Smooth muscle cell (in vitro differentiated cells): ENCODE data around the gene TET2. TPM values are rescaled to one million over a fixed set of nuclear protein-coding genes. Genes with fewer than 3 reads are reported as not detected.

Source experiments
- DNase-seq: peaks from one replicate; lab custom pipeline; 2025; ENCODE audit not compliant: unreplicated experiment; lab: John Stamatoyannopoulos, UW
- H2AFZ ChIP-seq: fragments of 200-600 bp; sonication (generic); 2 replicates; pipeline ENCODE4 v1.6.0; 2016; ENCODE audit warnings: antibody characterized with exemption, low read depth, mild to moderate bottlenecking
- H3F3A ChIP-seq: fragments of 200-600 bp; sonication (generic); 2 replicates; pipeline ENCODE4 v1.6.0; 2017; ENCODE audit warnings: antibody characterized with exemption, low read depth
- H3K27ac ChIP-seq: fragments of 200-600 bp; sonication (generic); 2 replicates; pipeline ENCODE4 v1.5.1; 2016; ENCODE audit warnings: low read depth, mild to moderate bottlenecking
- H3K27me3 ChIP-seq: fragments of 200-600 bp; sonication (generic); 2 replicates; pipeline ENCODE4 v1.6.1; 2016; ENCODE audit warnings: low read depth, mild to moderate bottlenecking
- H3K36me3 ChIP-seq: fragments of 200-600 bp; sonication (generic); 2 replicates; pipeline ENCODE4 v1.5.1; 2016; ENCODE audit warnings: low read depth
- H3K4me1 ChIP-seq: fragments of 200-600 bp; sonication (generic); 2 replicates; pipeline ENCODE4 v1.5.1; 2016; ENCODE audit warnings: low read depth
- H3K4me2 ChIP-seq: fragments of 200-600 bp; sonication (generic); 2 replicates; pipeline ENCODE4 v1.6.0; 2016; ENCODE audit warnings: mild to moderate bottlenecking
- H3K4me3 ChIP-seq: fragments of 200-600 bp; sonication (generic); 2 replicates; pipeline ENCODE4 v1.5.1; 2016; ENCODE audit warnings: mild to moderate bottlenecking
- H3K79me2 ChIP-seq: fragments of 200-600 bp; sonication (generic); 2 replicates; pipeline ENCODE4 v1.6.0; 2016; ENCODE audit warnings: low read depth, mild to moderate bottlenecking
- H3K9ac ChIP-seq: fragments of 200-600 bp; sonication (generic); 2 replicates; pipeline ENCODE4 v1.6.0; 2016; ENCODE audit warnings: low read depth
- H3K9me3 ChIP-seq: fragments of 200-600 bp; sonication (generic); replicated peaks from 2 replicates; pipeline ENCODE4 v1.5.1; 2016; ENCODE audit warnings: low read depth
- H4K20me1 ChIP-seq: fragments of 200-600 bp; sonication (generic); 2 replicates; pipeline ENCODE4 v1.6.0; 2016; ENCODE audit warnings: low read depth
- CTCF ChIP-seq: fragments of 200-600 bp; sonication (generic); IDR thresholded peaks from 2 replicates; pipeline ENCODE4 v1.5.1; 2017; ENCODE audit warnings: borderline replicate concordance, mild to moderate bottlenecking, antibody characterized with exemption; ENCODE audit not compliant: insufficient read depth, poor library complexity, severe bottlenecking
- WGBS: methylation state at CpG from one replicate; pipeline ENCODE4 v1.1.7; 2016; ENCODE audit warnings: low lambda C conversion rate; 5-methylcytosine and 5-hydroxymethylcytosine counted together
- polyA plus RNA-seq: library from polyadenylated mRNA; unstranded; fragments of >200 nt; fragmentation: Nextera tagmentation; extraction: Ambion mirVana; gene quantifications from 2 replicates; pipeline ENCODE4 v1.2.1, GENCODE V29; 2016
- total RNA-seq: library from RNA; depleted of rRNA; stranded (reverse); fragments of >200 nt; gene quantifications from 2 replicates; pipeline ENCODE4 v1.2.3, GENCODE V29; 2014

Gene TET2
- total and polyA plus RNA-seq, 2 experiments from 2014 or later = 2.7 to 20.5 TPM

GRCh38 chr4:105150503-105150902 lies 3.8 kb downstream of the TET2 start:
- no peak overlapping the region for H3K27ac ChIP-seq
- peaks cover 77% of the 10 kb centered on the region for H4K20me1 ChIP-seq
- no peaks in the 10 kb centered on the region for H3K9me3 ChIP-seq
- no peak overlapping the region for H2AFZ ChIP-seq
- DNase-seq = no peak
- TF ChIP-seq CTCF = no peak
- no peak overlapping the region for H3K4me2 ChIP-seq
- no peaks in the 10 kb centered on the region for H3K36me3 ChIP-seq
- peaks cover 8% of the 10 kb centered on the region for H3K4me1 ChIP-seq
- H3K9ac ChIP-seq = no peak overlapping the region
- peaks cover 8% of the 10 kb centered on the region for H3F3A ChIP-seq
- H3K4me3 ChIP-seq = no peak overlapping the region
- no peaks in the 10 kb centered on the region for H3K27me3 ChIP-seq
- H3K79me2 ChIP-seq = peaks cover 74% of the 10 kb centered on the region

- Histone ChIP-seq H3K4me1 (no peaks in the 10 kb centered on the region), H3K9me3 (no peaks in the 10 kb centered on the region), H3F3A (no peaks in the 10 kb centered on the region), H3K4me2 (no peak overlapping the region), H3K36me3 (no peaks in the 10 kb centered on the region), H3K79me2 (peaks cover 93% of the 10 kb centered on the region), H4K20me1 (peaks cover 100% of the 10 kb centered on the region), H2AFZ (no peak overlapping the region), H3K9ac (no peak overlapping the region), H3K27me3 (peaks cover 9% of the 10 kb centered on the region), H3K27ac (no peak overlapping the region), H3K4me3 (no peak overlapping the region)
- 92% methylated on average over 1 of the region's 1 CpG for WGBS
- no peak for DNase-seq
- no peak for TF ChIP-seq CTCF
Observed at GRCh38 chr4:105153749-105154148, 7.1 kb downstream of the TET2 start.

GRCh38 chr4:105154576-105154975 lies 7.9 kb downstream of the TET2 start:
- H3K27me3 ChIP-seq = peaks cover 13% of the 10 kb centered on the region
- peaks cover 88% of the 10 kb centered on the region for H3K79me2 ChIP-seq
- peaks cover 100% of the 10 kb centered on the region for H4K20me1 ChIP-seq
- H2AFZ ChIP-seq = no peak overlapping the region
- no peak overlapping the region for H3K27ac ChIP-seq
- TF ChIP-seq CTCF = no peak
- no peaks in the 10 kb centered on the region for H3K36me3 ChIP-seq
- no peak overlapping the region for H3K4me3 ChIP-seq
- H3K9me3 ChIP-seq = no peaks in the 10 kb centered on the region
- H3K4me1 ChIP-seq = no peaks in the 10 kb centered on the region
- DNase-seq = no peak
- no peak overlapping the region for H3K4me2 ChIP-seq
- H3K9ac ChIP-seq = no peak overlapping the region
- H3F3A ChIP-seq = no peaks in the 10 kb centered on the region
- WGBS = 94% methylated on average over 5 of the region's 5 CpGs

- H3K27ac ChIP-seq = no peak overlapping the region
- 79% methylated on average over 1 of the region's 1 CpG for WGBS
- H2AFZ ChIP-seq = no peak overlapping the region
- no peaks in the 10 kb centered on the region for H3K9me3 ChIP-seq
- no peak overlapping the region for H3K9ac ChIP-seq
- no peak for TF ChIP-seq CTCF
- H3F3A ChIP-seq = no peaks in the 10 kb centered on the region
- H4K20me1 ChIP-seq = peaks cover 100% of the 10 kb centered on the region
- peaks cover 88% of the 10 kb centered on the region for H3K79me2 ChIP-seq
- no peak overlapping the region for H3K4me2 ChIP-seq
- H3K4me3 ChIP-seq = no peak overlapping the region
- no peaks in the 10 kb centered on the region for H3K4me1 ChIP-seq
- peaks cover 22% of the 10 kb centered on the region for H3K27me3 ChIP-seq
- no peaks in the 10 kb centered on the region for H3K36me3 ChIP-seq
- no peak for DNase-seq
Observed at GRCh38 chr4:105155426-105155825, 8.8 kb downstream of the TET2 start.
